22Rv1 (cell line): ENCODE results near the gene TBX5.

ENCODE experiments used
- ZFX ChIP-seq: fragments of 450-650 bp; IDR thresholded peaks from 2 replicates; pipeline ENCODE4 v1.6.1; 2017; ENCODE audit warnings: antibody characterized with exemption, borderline replicate concordance
- TF ChIP-seq, protein P1 (sequence below): fragments of 450-650 bp; IDR thresholded peaks from 2 replicates; pipeline ENCODE4 v1.5.1; 2017; ENCODE audit warnings: mild to moderate bottlenecking

DNA sequence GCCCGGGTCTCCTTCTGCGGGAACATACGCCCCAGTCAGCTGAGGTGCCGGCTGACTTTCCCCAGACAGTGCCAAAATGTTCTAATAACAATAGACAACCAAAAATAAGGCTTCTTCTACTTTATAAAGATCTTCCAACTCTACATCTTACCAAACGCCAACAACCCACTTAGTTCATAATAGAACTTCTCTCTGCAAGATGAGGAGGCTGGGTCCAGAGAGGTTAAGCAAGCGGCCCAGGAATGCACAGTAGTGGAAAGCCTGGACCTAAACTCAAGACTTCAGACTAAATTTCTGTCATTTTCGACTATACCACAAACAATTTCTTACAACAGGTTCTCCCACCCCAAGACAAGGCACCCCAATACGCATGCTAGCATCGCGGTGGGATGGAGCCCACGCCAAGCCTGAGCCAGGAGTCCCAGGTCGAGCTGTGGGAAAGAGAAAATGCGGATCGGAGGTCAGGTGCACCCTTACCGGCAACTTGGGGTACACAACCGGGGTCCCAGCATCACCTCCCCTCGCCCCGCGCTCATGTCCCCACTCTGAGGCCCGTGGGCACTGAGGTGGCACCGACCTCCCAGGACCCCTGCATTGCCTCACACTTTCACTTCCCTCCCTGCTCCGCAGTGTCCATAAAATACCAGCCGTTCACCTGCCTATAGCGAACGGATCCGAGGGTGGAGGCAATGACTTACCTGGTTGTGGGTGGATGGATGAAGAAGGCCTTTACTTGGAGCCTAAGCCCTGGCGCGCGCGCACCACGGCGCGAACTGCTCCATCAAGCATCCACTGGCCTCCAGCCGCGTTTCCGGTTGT lies 42.1 kb upstream of the TBX5 start:
- TF ChIP-seq, protein P1, sequence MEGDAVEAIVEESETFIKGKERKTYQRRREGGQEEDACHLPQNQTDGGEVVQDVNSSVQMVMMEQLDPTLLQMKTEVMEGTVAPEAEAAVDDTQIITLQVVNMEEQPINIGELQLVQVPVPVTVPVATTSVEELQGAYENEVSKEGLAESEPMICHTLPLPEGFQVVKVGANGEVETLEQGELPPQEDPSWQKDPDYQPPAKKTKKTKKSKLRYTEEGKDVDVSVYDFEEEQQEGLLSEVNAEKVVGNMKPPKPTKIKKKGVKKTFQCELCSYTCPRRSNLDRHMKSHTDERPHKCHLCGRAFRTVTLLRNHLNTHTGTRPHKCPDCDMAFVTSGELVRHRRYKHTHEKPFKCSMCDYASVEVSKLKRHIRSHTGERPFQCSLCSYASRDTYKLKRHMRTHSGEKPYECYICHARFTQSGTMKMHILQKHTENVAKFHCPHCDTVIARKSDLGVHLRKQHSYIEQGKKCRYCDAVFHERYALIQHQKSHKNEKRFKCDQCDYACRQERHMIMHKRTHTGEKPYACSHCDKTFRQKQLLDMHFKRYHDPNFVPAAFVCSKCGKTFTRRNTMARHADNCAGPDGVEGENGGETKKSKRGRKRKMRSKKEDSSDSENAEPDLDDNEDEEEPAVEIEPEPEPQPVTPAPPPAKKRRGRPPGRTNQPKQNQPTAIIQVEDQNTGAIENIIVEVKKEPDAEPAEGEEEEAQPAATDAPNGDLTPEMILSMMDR, result no peak
- no peak for TF ChIP-seq ZFX
